HG03103 (cell line): Measurements from ENCODE around the gene ZNF790.

Experiments
- ATAC-seq: cut with Tn5 transposase; IDR thresholded peaks from one replicate; pipeline ENCODE4 v1.9.1; 2021; ENCODE audit warnings: low read depth; ENCODE audit not compliant: unreplicated experiment

The ZNF790 gene

DNA sequence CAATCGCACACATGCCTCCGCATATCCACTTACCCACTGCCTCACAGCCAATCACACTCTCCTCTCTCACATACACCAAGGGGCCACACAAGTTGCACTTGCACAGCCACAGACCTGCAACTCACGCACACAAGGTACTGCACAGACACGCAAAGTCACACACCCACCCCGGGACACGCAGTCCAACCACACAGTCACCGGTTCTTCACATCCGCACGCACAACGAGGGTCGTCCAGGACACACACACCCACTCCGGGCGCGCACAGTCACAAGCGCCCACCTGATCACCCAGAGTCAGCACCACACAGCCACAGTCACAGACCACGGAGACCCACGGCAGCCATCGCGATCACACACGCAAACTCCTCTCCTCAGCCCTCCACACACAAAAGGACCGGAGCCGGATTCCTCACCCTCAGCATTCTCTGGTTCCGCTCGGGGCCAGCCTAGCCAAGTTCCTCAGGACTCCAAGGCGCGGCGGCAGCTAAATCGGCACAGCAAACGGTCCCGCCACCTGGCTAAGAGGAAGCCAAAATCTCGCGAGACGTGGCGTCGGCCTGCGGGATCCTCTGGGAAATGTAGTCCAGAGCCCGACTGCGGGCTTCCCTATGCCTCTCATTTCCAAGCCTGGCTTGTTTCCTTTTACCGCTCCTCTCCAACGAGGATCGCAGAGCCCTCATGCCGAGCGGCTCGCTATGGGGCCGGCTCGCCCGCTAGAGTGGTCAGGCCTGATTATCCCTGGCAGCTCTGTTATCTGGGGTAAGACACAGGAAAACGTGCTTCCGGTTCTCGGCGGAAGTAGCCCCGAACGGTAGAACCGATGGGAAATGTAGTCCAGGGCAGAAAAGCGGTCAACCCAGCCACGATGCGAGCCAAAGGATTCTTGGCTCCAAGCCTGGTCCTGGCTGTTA lies 65.6 kb downstream of the ZNF790 start, which contains the start of gene ZNF850:
ZNF850 (minus strand) TSS at position 497 of the 912 bp plus-strand sequence. CDS start 10,201 bp downstream, outside the sequence.
- ATAC-seq = peak; percentile 92

DNA sequence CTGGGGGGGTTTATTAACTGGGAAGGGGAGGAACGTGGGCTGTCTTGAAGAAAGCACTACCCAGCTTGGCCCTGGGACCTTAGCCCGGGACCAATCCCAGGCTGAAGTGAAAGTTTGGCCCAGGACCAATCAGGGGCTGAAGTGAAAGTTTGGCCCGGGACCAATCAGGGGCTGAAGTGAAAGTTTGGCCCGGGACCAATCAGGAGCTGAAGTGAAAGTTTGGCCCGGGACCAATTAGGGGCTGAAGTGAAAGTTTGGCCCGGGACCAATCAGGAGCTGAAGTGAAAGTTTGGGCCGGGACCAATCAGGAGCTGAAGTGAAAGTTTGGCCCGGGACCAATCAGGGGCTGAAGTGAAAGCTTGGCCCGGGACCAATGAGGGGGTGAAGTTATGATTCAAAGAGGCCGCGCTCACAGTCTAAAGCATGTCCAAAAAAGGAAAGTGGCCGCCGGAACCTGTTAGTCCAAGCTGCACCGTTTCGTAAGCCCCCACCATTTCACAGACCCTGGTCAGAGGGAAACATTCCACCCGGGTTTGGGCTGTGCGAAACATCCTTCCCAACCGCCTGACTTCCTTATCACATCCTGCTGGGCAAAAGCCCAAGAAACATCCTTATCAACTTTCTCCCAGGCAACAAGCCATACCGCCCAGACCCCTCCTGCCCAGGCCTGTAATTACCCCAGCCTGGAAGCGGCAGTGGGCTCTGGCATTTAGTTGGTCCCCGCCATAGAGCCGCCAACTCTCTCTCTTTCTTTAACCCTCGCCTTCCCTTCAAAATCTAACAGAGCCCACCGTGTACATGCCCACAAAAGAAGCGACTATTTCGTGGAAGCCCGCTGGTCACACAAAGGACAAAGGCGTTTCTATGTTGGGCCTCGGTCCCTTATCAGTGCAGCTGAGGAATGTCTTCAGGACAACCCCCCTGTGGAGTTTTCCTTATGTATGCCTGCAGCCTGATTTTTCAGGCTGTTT lies 66.6 kb downstream of the ZNF790 start:
- no peak for ATAC-seq
